Keratinocyte (primary cell): ENCODE measurements around the gene MAP3K14. TPM values are rescaled to one million over a fixed set of nuclear protein-coding genes. Genes with fewer than 3 reads are reported as not detected.

Experiments
- DNase-seq: peaks from one replicate; pipeline ENCODE4 v3.0.0-alpha.2; 2011; ENCODE audit warnings: low read depth, missing footprints, low spot score
- FAIRE-seq: peaks from 2 replicates; lab custom pipeline; 2011; peaks lifted over from hg19 to GRCh38; lab: Jason Lieb, UNC
- H2AFZ ChIP-seq: 2 replicates; pipeline ENCODE4 v1.6.0; 2012; ENCODE audit warnings: low read length, control low read depth, inconsistent platforms; ENCODE audit not compliant: control insufficient read depth
- H3K27ac ChIP-seq: 2 replicates; pipeline ENCODE4 v1.5.1; 2011; ENCODE audit warnings: low read length; ENCODE audit not compliant: control insufficient read depth, insufficient read depth
- H3K27me3 ChIP-seq: 3 replicates; pipeline ENCODE4 v1.6.0; 2011; ENCODE audit warnings: low read length; ENCODE audit not compliant: control insufficient read depth, insufficient read depth; ENCODE audit errors: extremely low read depth
- H3K36me3 ChIP-seq, 2 experiments: 2 replicates in 1 of 2; 3 replicates in 1 of 2; pipeline ENCODE4 v1.5.1; 2011; ENCODE audit warnings: low read length in 2 of 2, mild to moderate bottlenecking in 1 of 2; ENCODE audit not compliant: control insufficient read depth in 2 of 2, insufficient read depth in 2 of 2; ENCODE audit errors: extremely low read depth in 1 of 2
- H3K4me1 ChIP-seq: 3 replicates; pipeline ENCODE4 v1.5.1; 2011; ENCODE audit warnings: low read length; ENCODE audit not compliant: control insufficient read depth, insufficient read depth; ENCODE audit errors: extremely low read depth
- H3K4me2 ChIP-seq: 3 replicates; pipeline ENCODE4 v1.6.0; 2011; ENCODE audit warnings: low read depth, low read length; ENCODE audit not compliant: control insufficient read depth, insufficient read depth; ENCODE audit errors: extremely low read depth
- H3K4me3 ChIP-seq, 3 experiments: fragments of 200-600 bp in 1 of 3; sonication (generic) in 1 of 3; 2 replicates in 2 of 3; 3 replicates in 1 of 3; pipeline ENCODE4 v1.5.1; 2011 to 2016; ENCODE audit warnings: low read length in 3 of 3, mild to moderate bottlenecking in 3 of 3, control low read depth in 2 of 3, inconsistent platforms in 1 of 3, low read depth in 1 of 3, mixed read lengths in 1 of 3, mixed run types in 1 of 3, moderate library complexity in 1 of 3; ENCODE audit not compliant: control insufficient read depth in 2 of 3, insufficient read depth in 2 of 3; ENCODE audit errors: extremely low read depth in 1 of 3
- H3K79me2 ChIP-seq: 2 replicates; pipeline ENCODE4 v1.6.0; 2012; ENCODE audit warnings: low read length; ENCODE audit not compliant: control insufficient read depth, insufficient read depth
- H3K9ac ChIP-seq: 3 replicates; pipeline ENCODE4 v1.6.0; 2011; ENCODE audit warnings: low read length; ENCODE audit not compliant: control insufficient read depth, insufficient read depth; ENCODE audit errors: extremely low read depth
- H3K9me1 ChIP-seq: 3 replicates; pipeline ENCODE4 v1.6.0; 2011; ENCODE audit warnings: low read length; ENCODE audit not compliant: control insufficient read depth, insufficient read depth; ENCODE audit errors: extremely low read depth
- H3K9me3 ChIP-seq: 2 replicates; pipeline ENCODE4 v1.5.1; 2012; ENCODE audit warnings: low read depth, low read length; ENCODE audit not compliant: control insufficient read depth
- H4K20me1 ChIP-seq: 3 replicates; pipeline ENCODE4 v1.6.0; 2011; ENCODE audit warnings: low read length; ENCODE audit not compliant: control insufficient read depth, insufficient read depth; ENCODE audit errors: extremely low read depth
- CTCF ChIP-seq, 3 experiments: IDR thresholded peaks in 1 of 3; conservative IDR thresholded peaks in 1 of 3; optimal IDR thresholded peaks in 1 of 3; 2 replicates in 2 of 3; 3 replicates in 1 of 3; pipeline versions ENCODE3 to v1.5.1; 2011; ENCODE audit warnings: low read length in 3 of 3, mild to moderate bottlenecking in 3 of 3, moderate library complexity in 2 of 3, control low read depth in 1 of 3, inconsistent platforms in 1 of 3; ENCODE audit not compliant: insufficient read depth in 2 of 3; ENCODE audit errors: extremely low read depth in 1 of 3
- EZH2 ChIP-seq: IDR thresholded peaks from one replicate; pipeline ENCODE4 v1.6.1; 2012; ENCODE audit warnings: inconsistent platforms, mild to moderate bottlenecking, low read length, moderate library complexity
- dilution Hi-C: fragments of 300-500 bp; cut with MboI; formaldehyde crosslinking; loops from one replicate; pipeline ENCODE4 v1.7.0; 2020; ENCODE audit warnings: low sequenced_read_pairs; ENCODE audit not compliant: extremely low pct_ligation_motif_present
- polyA plus RNA-seq, 5 experiments: library from polyadenylated mRNA; depleted of rRNA in 3 of 5; stranded (reverse) in 3 of 5; stranded (forward) in 1 of 5; unstranded in 1 of 5; fragments of >200 nt; gene quantifications; 1 replicate in 1 of 5; 2 replicates in 3 of 5; 3 replicates in 1 of 5; pipeline versions ENCODE4 v1.2.1 to v1.2.3, GENCODE V29; 2011 to 2012; ENCODE audit warnings: missing spikeins in 2 of 5, low read depth in 1 of 5, low replicate concordance in 1 of 5

MAP3K14 gene
- polyA plus RNA-seq, 1 donor (not counting 4 experiments of a cell fraction or from before 2014, with no cell fraction given) = 6.5 TPM

- dilution Hi-C loops = no loop called here
- Histone ChIP-seq H3K4me3 (no peak overlapping the region), H3K4me2 (no peak overlapping the region), H3K27me3 (no peaks in the 10 kb centered on the region), H3K79me2 (no peaks in the 10 kb centered on the region), H3K9ac (no peak overlapping the region), H3K9me3 (no peaks in the 10 kb centered on the region), H3K36me3 (no peaks in the 10 kb centered on the region), H3K27ac (no peak overlapping the region), H4K20me1 (no peaks in the 10 kb centered on the region), H2AFZ (peak overlapping the region; percentile 38), H3K9me1 (no peaks in the 10 kb centered on the region), H3K4me1 (peaks cover 8% of the 10 kb centered on the region)
- no peak for FAIRE-seq
- DNase-seq = no peak
- TF ChIP-seq CTCF (optimal IDR thresholded peaks at IDR 0.05 in 1 of 3, IDR thresholded peaks at IDR 0.05 in 1 of 3, conservative IDR thresholded peaks at IDR 0.05 in 1 of 3; ENCODE audit: extremely low read depth in 1 of 3, insufficient read depth in 2 of 3, low read length in 3 of 3) = no peak
- TF ChIP-seq EZH2 = no peak
These were observed 16.9 kb upstream of the MAP3K14 start for GRCh38 chr17:45333702-45334092.

- H4K20me1 ChIP-seq = no peaks in the 10 kb centered on the region
- no peak overlapping the region for H3K4me2 ChIP-seq
- H3K9me3 ChIP-seq = no peaks in the 10 kb centered on the region
- no peak for TF ChIP-seq CTCF (optimal IDR thresholded peaks at IDR 0.05 in 1 of 3, IDR thresholded peaks at IDR 0.05 in 1 of 3, conservative IDR thresholded peaks at IDR 0.05 in 1 of 3; ENCODE audit: extremely low read depth in 1 of 3, insufficient read depth in 2 of 3, low read length in 3 of 3)
- TF ChIP-seq EZH2 = no peak
- no peak overlapping the region for H3K27ac ChIP-seq
- no peaks in the 10 kb centered on the region for H3K36me3 ChIP-seq
- no peaks in the 10 kb centered on the region for H3K27me3 ChIP-seq
- H2AFZ ChIP-seq = peak overlapping the region; percentile 38
- dilution Hi-C loops = no loop called here
- DNase-seq = no peak
- H3K9ac ChIP-seq = no peak overlapping the region
- no peaks in the 10 kb centered on the region for H3K79me2 ChIP-seq
- FAIRE-seq = no peak
- peaks cover 8% of the 10 kb centered on the region for H3K4me1 ChIP-seq
- H3K9me1 ChIP-seq = no peaks in the 10 kb centered on the region
- H3K4me3 ChIP-seq = no peak overlapping the region
These were observed 16.3 kb upstream of the MAP3K14 start for GRCh38 chr17:45332989-45333701.
